Spleen (tissue), 7 donors: ENCODE data around the gene TBC1D9.

Experiments used
- POLR2A ChIP-seq, 3 donors: fragments of 450-650 bp; IDR thresholded peaks; one replicate each; pipeline ENCODE4 v1.5.1; 2017; ENCODE audit warnings: antibody characterized with exemption in 3 of 3, mild to moderate bottlenecking in 1 of 3
- POLR2AphosphoS5 ChIP-seq, 3 donors: sonication (generic); formaldehyde crosslinking; IDR thresholded peaks; one replicate each; pipeline ENCODE4 v1.5.1; 2017; ENCODE audit warnings: antibody characterized with exemption in 3 of 3
- TF ChIP-seq, protein P1 (sequence below), 11 experiments: fragments of 200-600 bp in 7 of 11; fragments of 450-650 bp in 4 of 11; sonication (generic) in 4 of 11; IDR thresholded peaks in 8 of 11; conservative IDR thresholded peaks in 3 of 11; 1 replicate in 7 of 11; 2 replicates in 4 of 11; pipeline versions ENCODE4 v1.4.0 to v1.8.0; 2016 to 2021; ENCODE audit warnings: antibody characterized with exemption in 11 of 11, inconsistent platforms in 4 of 11, mild to moderate bottlenecking in 1 of 11
- donor health status: DM: no; HTN: no; CAD: no; lungs with moderate emphysema.
- donor health status: DM: no; HTN: no; CAD: no.
- donor health status: DM: no; HTN: no; CAD: no.

DNA sequence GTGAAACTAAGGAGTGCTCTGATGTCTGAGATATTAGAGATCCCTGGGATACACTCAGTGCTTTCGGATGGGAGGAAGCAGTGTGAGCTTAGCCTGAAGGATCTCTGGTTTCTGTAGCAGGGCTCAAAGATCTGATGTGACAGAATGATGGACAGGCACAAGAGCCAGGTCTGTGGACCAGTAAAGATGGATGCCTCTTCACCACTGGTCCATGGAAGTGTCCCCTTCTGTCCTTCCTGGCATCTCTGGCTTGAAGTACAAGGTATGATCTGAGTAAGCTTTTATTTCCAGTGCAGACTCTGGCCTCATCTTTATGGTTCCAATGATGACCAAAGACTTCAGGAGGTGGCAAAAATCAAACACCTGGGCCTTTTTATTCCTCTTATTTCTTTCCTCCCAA lies 88.1 kb downstream of the TBC1D9 start:
- TF ChIP-seq, protein P1, sequence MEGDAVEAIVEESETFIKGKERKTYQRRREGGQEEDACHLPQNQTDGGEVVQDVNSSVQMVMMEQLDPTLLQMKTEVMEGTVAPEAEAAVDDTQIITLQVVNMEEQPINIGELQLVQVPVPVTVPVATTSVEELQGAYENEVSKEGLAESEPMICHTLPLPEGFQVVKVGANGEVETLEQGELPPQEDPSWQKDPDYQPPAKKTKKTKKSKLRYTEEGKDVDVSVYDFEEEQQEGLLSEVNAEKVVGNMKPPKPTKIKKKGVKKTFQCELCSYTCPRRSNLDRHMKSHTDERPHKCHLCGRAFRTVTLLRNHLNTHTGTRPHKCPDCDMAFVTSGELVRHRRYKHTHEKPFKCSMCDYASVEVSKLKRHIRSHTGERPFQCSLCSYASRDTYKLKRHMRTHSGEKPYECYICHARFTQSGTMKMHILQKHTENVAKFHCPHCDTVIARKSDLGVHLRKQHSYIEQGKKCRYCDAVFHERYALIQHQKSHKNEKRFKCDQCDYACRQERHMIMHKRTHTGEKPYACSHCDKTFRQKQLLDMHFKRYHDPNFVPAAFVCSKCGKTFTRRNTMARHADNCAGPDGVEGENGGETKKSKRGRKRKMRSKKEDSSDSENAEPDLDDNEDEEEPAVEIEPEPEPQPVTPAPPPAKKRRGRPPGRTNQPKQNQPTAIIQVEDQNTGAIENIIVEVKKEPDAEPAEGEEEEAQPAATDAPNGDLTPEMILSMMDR (IDR thresholded peaks at IDR 0.05 in 8 of 11, conservative IDR thresholded peaks at IDR 0.05 in 3 of 11) = no peak
- TF ChIP-seq POLR2A (IDR thresholded peaks at IDR 0.05) = no peak
- no peak for TF ChIP-seq POLR2AphosphoS5 (IDR thresholded peaks at IDR 0.05)
